Lung (tissue), 12 donors: ENCODE measurements around the gene ZRANB1. TPM values are rescaled to one million over a fixed set of nuclear protein-coding genes. Genes with fewer than 3 reads are reported as not detected.

Experiments
- ATAC-seq: fragments of 200-7000 bp; cut with Tn5 transposase; one replicate; pipeline ENCODE4 v1.9.1; 2020; ENCODE audit warnings: moderate number of reproducible peaks; ENCODE audit not compliant: insufficient read depth, low FRiP score
- DNase-seq, 3 donors: peaks; one replicate each; pipeline ENCODE4 v3.0.0-alpha.2; 2013 to 2017
- H3K27ac ChIP-seq, 2 donors: one replicate each; pipeline ENCODE4 v1.5.1; 2013; ENCODE audit warnings: mild to moderate bottlenecking in 2 of 2, moderate library complexity in 2 of 2, control low read depth in 1 of 2, inconsistent platforms in 1 of 2, low read depth in 1 of 2, low read length in 1 of 2
- H3K27me3 ChIP-seq, 3 donors: one replicate each; pipeline ENCODE4 v1.5.1; 2013; ENCODE audit warnings: low read length in 2 of 3; ENCODE audit not compliant: control insufficient read depth in 3 of 3, insufficient read depth in 3 of 3
- H3K36me3 ChIP-seq, 4 donors: one replicate each; pipeline ENCODE4 v1.5.1; 2013; ENCODE audit warnings: low read length in 4 of 4, mild to moderate bottlenecking in 1 of 4, moderate library complexity in 1 of 4; ENCODE audit not compliant: control insufficient read depth in 4 of 4, insufficient read depth in 4 of 4
- H3K4me1 ChIP-seq, 5 donors: one replicate each; pipeline ENCODE4 v1.5.1; 2013; ENCODE audit warnings: low read length in 5 of 5, mild to moderate bottlenecking in 2 of 5, moderate library complexity in 1 of 5; ENCODE audit not compliant: control insufficient read depth in 5 of 5, insufficient read depth in 5 of 5
- H3K4me3 ChIP-seq: one replicate; pipeline ENCODE4 v1.5.1; 2013; ENCODE audit warnings: mild to moderate bottlenecking, control low read depth, moderate library complexity
- H3K9ac ChIP-seq, 2 donors: one replicate each; pipeline ENCODE4 v1.5.1; 2013; ENCODE audit warnings: low read length in 2 of 2, control low read depth in 1 of 2; ENCODE audit not compliant: insufficient read depth in 1 of 2
- H3K9me3 ChIP-seq, 4 donors: one replicate each; pipeline ENCODE4 v1.5.1; 2013; ENCODE audit warnings: low read length in 3 of 4, mild to moderate bottlenecking in 1 of 4, moderate library complexity in 1 of 4; ENCODE audit not compliant: control insufficient read depth in 4 of 4, insufficient read depth in 3 of 4
- CTCF ChIP-seq: IDR thresholded peaks from 2 replicates; pipeline ENCODE4 v1.5.1; 2012; ENCODE audit warnings: mild to moderate bottlenecking; ENCODE audit errors: control extremely low read depth, extremely low read depth
- WGBS, 2 donors: extraction: QIAGEN DNeasy Blood & Tissue Kit; methylation state at CpG; one replicate each; pipeline ENCODE4 v1.1.7; 2013; 5-methylcytosine and 5-hydroxymethylcytosine counted together
- polyA plus RNA-seq, 2 donors: library from polyadenylated mRNA; stranded (reverse); fragments of 200-250 nt; gene quantifications; one replicate each; pipeline ENCODE4 v1.2.1, GENCODE V29; 2013
- total RNA-seq, 2 donors: library from RNA; depleted of rRNA in 1 of 2; stranded (reverse); fragments of >200 nt in 1 of 2; gene quantifications; one replicate each; pipeline ENCODE4 v1.2.1, GENCODE V29; 2014 to 2021
- donor health status: control.
- donor health status: control.
- donor health status: Bipolar disorder and iron deficiency.
- donor health status: healthy.
- donor health status: DM: yes; HTN: yes; CAD: no.

ZRANB1 gene
- total and polyA plus RNA-seq, 4 donors, result 6.3 to 45.5 (median 10.8) TPM

GRCh38 chr10:125006188-125006680 lies 64.3 kb downstream of the ZRANB1 start:
- H3K27me3 ChIP-seq, result no peaks in the 10 kb centered on the region
- TF ChIP-seq CTCF, result no peak
- H3K9ac ChIP-seq, result no peak overlapping the region
- H3K36me3 ChIP-seq, result peaks cover 0 to 28% (median 16%) of the 10 kb centered on the region in 4 donors
- peaks cover 7 to 28% (median 12%) of the 10 kb centered on the region in 5 donors for H3K4me1 ChIP-seq
- DNase-seq (no peak), ATAC-seq (no peak)
- no peak overlapping the region for H3K27ac ChIP-seq
- H3K9me3 ChIP-seq, result no peaks in the 10 kb centered on the region
- 90 to 96% methylated on average over 9 of the region's 9 CpGs for WGBS, 2 donors
- H3K4me3 ChIP-seq, result no peak overlapping the region

DNA sequence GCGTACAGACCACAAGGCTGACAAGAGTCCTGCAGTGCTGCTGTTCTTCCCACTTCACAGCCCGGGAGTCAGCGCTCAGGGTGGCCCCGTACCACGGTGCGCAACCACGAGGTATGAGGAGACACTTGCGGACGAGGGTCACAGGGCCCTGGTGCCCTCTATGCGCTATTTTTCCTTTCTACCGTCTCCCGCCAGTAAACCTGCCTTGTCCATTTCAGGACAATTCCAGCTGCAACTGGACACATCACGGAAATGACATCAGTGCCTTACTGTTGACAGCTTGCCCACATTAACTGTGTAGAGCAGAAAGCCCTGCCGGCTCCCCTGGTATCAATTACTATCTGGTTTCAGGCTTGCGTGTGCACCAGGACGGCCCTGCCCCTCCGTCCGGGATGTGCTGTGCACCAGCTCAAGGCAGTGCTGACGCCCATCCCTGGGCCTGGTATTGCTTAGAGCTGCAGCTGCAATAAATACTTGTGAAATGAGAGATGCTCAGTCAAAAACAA lies 65.1 kb downstream of the ZRANB1 start:
- Histone ChIP-seq H3K27ac (no peak overlapping the region), H3K4me3 (no peak overlapping the region), H3K4me1 (peaks cover 5 to 21% (median 9%) of the 10 kb centered on the region in 5 donors), H3K36me3 (peaks cover 0 to 23% (median 14%) of the 10 kb centered on the region in 4 donors), H3K9me3 (no peaks in the 10 kb centered on the region), H3K27me3 (no peaks in the 10 kb centered on the region), H3K9ac (no peak overlapping the region)
- no peak for TF ChIP-seq CTCF
- 80 to 82% methylated on average over 19 of the region's 19 CpGs for WGBS, 2 donors
- no peak for DNase-seq
- ATAC-seq, result no peak

DNA sequence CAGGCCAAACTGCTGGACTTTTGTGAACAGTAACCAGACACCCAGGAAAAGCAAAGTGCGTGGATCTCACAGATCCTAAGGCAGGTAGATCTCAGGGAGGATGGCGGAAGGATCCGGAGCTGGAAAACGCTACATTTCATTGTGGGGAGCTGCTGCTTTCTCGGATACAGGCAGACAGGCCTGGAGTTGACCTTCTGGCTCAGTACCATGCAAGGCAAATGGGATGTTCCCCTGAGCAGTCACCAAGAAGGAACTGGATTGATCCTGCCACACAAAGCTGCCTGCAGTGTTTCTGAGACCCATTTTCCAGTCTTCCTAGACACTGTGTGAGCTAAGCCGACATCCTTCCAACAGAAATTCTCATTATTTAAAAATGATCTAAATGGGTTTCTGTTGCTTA lies 65.5 kb downstream of the ZRANB1 start:
- no peak for TF ChIP-seq CTCF
- Histone ChIP-seq H3K27ac (no peak overlapping the region), H3K9ac (no peak overlapping the region), H3K9me3 (no peaks in the 10 kb centered on the region), H3K4me3 (no peak overlapping the region), H3K36me3 (peaks cover 0 to 20% (median 13%) of the 10 kb centered on the region in 4 donors), H3K4me1 (peaks cover under 1 to 16% (median 9%) of the 10 kb centered on the region in 5 donors), H3K27me3 (no peaks in the 10 kb centered on the region)
- ATAC-seq (no peak), DNase-seq (no peak)
- 94 to 95% methylated on average over 6 of the region's 6 CpGs for WGBS, 2 donors
